GOT3 (cell line): Measurements from ENCODE around the gene ZNF689.
"Not testable (repeated sequence)": the region's sequence is repeated elsewhere in the genome, so short reads cannot be mapped to it uniquely, and the experiment has no call there.

Experiments
- DNase-seq: peaks from one replicate; lab custom pipeline; 2025; ENCODE audit warnings: mixed read lengths; lab: John Stamatoyannopoulos, UW

ZNF689 gene

GRCh38 chr16:30609926-30610839, at the start of gene ZNF689:
TSS of gene ZNF689 (minus strand) at chr16:30610389. CDS start at chr16:30610041, 348 bp downstream.
- peak; percentile 86 for DNase-seq

DNA sequence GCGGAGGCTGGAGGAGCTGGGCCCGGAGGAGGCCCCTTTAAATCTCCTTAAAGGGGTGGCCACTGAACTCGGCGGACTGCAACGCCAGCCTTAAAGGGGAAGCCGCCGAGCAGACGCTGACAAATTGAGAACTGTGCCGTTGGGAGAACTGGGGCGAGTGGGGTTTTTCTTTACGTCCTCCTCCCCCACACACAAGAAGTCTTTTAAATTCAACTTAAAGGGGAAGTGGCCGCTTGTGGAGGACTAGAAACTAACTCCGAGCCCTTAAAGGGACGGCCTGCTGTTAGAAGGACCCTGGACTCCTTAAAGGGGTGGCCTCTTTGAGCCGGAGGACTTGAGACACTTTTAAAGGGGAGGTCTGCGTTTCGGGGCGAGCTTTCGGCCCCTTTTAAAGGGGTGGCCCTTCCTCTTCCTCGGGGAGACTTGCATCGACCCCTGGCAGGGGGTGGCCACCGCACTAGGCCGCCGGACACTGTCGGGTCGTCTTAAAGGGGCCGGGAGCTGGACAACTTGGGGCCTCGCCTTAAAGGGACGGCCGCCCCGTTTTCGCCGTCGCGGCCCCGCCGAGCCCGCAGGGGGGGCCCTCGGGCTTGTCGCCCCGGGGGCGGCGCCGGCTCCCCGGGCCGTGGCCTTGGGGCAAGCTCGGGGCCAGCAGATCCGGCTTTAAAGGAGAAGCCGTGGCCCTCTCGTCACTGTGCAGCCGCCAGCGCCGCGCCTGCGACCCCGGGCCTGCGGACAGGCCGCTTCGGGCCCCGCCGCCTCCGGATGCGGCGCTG, 48.7 kb upstream of the ZNF689 start:
- no peak for DNase-seq

DNA sequence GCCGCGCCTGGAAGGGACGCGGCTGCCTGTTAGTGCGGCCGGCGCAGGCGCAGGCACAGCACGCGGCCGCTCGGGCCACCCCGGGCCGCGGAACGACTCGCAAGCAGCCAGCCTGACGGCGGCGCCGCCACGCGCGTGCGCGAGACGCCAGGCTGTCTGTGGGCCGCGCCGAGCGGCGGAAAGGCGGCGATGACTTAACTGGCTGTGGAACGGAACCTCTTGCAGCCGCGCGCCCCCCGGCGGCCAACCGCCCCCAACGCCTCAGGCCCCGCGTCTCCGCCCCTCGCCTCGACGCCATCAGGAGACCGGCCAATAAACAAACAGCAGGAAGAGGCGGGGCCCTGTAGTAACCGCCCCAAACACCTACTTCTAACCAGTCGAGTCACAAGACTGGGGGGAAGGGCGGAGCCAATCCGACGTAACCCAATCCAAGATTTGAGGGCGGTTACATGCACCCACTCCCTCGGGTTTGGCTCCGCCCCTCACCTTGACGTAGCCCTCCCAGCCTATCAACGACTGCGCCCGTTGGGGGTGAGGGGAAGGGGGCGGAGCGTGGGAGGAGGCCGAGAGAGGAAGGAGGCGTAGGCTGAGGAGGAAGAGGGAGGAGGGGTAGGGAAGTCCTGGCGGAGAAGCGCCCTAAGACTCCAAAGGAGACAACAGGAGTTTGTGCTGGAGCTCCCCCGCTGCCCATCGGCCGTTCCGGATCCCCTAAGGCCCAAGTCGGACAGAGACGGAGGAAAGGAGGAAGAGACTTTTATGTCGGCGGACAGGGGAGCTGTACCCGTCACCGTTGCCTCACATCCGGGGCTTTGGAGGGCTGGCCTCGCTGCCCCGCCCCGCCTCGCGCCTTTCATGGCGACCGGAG, 47.9 kb upstream of the ZNF689 start, which contains the start of gene FBRS:
Gene FBRS (plus strand): TSS at position 566 of the 865 bp plus-strand sequence. CDS start 1,088 bp downstream, outside the sequence.
- peak; percentile 99 for DNase-seq

GRCh38 chr16:30656974-30657865, 47.0 kb upstream of the ZNF689 start:
- no peak for DNase-seq

DNA sequence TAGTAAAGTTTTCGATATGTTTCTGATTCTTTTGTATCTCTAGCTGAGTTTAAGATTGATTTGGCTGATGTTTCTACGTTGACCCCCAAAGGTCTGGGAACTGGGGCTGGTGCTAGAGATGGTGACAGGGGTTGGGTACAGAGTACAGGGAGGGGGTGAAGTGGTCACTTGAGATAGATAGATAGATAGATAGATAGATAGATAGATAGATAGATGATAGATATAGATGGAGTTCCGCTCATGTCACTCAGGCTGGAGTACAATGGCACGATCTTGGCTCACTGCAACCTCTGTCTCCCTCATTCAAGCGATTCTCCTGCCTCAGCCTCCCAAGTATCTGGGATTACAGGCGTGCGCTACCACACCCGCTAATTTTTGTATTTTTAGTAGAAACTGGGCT, 46.2 kb upstream of the ZNF689 start:
- DNase-seq, result no peak

DNA sequence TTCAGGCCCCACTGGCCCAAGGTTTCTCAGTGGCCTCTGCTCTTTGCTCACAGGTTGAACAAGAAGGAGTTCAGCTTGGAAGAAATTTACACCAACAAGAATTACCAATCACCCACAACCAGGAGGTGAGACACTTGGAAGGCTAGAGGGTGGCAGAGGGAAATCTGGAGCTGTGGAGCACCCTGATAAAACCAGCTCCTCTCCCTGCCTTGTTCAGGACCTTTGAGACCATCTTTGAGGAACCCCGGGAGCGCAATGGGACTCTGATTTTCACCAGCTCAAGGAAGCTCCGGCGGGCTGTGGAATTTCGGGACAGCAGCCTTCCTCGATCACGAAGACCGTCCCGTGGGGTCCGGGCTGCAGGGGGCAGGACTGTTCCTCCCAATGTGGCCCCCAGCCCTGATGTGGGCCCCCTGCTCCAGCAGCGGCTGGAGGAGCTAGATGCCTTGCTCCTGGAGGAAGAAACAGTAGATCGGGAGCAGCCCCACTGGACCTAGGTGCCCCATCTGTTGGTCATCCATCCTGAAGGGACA, 45.7 kb upstream of the ZNF689 start:
- no peak for DNase-seq

DNA sequence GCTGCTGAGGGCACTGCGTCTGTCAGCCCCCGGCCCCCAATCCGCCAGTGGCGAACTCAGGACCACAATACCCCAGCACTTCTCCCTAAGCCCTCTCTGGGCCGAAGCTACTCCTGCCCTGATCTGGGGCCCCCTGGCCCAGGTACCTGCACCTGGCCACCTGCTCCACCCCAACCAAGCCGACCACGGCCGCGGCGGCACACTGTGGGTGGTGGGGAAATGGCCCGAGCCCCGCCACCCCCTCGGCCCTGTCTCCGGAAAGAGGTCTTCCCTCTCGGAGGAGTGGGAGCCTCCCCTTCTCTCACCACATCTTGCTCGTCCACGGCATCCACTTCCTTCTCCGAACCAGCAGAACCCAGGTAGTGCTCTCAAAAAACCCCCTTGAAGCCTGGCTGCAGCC, 44.7 kb upstream of the ZNF689 start:
- no peak for DNase-seq

- DNase-seq, result no peak
Measured at GRCh38 chr16:30652718-30653117, 42.5 kb upstream of the ZNF689 start.

DNA sequence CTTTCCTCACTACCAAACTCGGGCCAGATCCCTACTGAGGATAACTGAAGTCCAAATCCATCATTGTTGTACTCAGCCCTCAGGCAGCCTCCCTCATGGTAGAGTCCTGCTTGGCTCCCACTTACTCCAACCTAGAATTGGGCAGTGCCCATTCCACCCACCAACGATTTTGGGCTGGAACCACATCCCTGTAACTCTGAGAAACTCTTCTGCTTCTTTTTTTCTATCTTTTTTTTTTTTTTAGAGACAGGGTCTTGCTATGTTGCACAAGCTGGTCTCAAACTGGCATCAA, 41.8 kb upstream of the ZNF689 start:
- no peak for DNase-seq

GRCh38 chr16:30651124-30652004, 41.2 kb upstream of the ZNF689 start:
- DNase-seq, result no peak

GRCh38 chr16:30650369-30651123, 40.4 kb upstream of the ZNF689 start, which contains the start of gene PRR14:
TSS of gene PRR14 (plus strand) at chr16:30650960. CDS start at chr16:30651646, 686 bp downstream.
- peak; percentile 93 for DNase-seq

DNA sequence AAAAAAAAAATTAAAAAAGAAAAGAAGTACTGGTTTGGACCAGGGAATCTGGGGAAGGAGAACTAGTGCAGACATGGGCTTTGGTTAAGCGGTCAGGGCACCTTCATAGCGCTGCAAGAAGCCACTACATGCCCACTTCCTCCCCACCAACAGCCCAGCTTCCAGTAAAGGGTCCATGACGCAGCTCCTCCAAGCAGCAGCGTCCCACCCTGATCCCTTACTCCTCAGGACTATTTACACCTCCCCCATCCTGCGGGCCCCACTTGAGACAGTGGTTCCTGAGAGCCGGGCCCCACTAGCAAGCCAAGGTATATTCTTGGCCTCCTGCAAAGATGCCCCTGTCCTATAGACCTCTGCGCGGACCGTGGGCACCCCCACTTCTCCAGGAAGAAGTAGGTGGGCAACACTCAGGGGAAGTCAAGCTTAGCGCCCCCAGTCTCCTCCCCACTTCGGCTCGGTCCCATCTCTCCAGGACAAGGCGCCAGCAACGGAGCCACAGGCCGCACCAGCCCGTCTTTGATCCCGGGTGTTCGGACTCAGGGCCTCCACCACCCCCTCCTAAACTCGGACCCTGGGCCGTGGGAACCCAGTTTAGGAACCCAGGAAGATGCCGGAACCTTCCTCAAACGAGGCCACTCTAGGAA, 39.7 kb upstream of the ZNF689 start:
- no peak for DNase-seq

- DNase-seq, result no peak
Measured at GRCh38 chr16:30647274-30647571, 37.0 kb upstream of the ZNF689 start.

DNA sequence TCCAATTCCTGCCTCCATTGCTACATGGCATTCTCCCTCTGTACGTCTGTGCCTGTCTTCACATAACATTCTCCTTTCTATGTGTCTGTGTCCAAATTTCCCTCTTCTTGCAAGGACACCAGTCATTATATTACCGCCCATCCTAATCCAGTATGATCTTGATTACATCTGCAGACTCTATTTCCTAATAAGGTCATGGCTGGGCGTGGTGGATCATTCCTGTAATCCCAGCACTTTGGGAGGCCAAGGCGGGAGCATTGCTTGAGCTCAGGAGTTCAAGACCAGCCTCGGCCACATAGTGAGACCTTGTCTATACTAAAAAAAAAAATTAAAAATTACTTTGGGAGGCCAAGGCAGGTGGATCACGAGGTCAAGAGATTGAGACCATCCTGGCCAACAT, 35.5 kb upstream of the ZNF689 start:
- no peak for DNase-seq

DNA sequence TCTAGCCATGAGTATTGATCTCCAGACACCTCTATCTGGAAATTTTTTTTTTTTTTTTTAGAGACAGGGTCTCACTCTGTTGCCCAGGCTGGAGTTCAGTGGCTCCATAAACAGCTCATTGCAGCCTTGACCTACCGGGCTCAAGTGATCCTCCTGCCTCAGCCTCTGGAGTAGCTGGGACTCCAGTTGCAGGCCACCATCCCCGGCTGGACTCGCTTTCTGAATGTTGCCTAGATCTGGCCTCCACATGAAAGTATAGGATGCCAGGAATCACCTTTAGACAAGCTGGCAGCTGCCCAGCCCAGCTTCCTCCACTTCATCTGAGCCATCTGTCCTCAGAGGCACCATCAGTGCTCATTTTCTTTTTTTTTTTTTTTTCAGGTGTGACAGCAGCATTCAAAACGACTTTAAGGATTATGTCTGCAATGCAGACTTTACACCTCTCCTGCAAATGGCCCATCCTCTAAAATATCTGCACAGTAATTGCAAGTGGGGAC, 34.2 kb upstream of the ZNF689 start:
- no peak for DNase-seq

DNA sequence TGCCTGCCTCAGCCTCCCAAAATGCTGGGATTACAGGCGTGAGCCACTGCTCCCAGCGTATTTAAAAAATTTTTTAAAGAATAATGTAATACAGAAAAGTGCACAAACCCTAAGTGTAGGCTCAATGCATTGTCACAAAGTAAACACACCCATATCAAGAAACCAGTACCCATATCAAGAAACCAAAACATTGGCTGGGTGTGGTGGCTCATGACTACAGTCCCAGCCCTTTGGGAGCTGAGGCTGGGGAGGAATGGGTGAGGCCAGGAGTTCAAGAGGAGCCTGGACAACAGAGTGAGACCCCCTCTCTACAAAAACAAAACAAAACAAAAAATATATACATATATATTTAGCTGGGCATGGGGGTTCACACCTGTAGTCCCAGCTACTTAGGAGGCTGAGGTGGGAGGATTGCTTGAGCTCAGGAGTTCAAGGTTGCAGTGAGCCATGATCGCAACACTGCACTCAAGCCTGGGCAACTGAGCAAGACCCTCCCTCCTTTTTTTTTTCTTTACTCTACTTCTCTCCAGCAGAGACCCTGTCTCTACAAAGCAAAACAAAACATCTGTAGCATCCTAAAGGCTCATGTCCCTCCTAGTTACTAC, 31.3 kb upstream of the ZNF689 start:
- no peak for DNase-seq

- DNase-seq, result no peak
Measured at GRCh38 chr16:30637944-30638343, 27.8 kb upstream of the ZNF689 start.

DNA sequence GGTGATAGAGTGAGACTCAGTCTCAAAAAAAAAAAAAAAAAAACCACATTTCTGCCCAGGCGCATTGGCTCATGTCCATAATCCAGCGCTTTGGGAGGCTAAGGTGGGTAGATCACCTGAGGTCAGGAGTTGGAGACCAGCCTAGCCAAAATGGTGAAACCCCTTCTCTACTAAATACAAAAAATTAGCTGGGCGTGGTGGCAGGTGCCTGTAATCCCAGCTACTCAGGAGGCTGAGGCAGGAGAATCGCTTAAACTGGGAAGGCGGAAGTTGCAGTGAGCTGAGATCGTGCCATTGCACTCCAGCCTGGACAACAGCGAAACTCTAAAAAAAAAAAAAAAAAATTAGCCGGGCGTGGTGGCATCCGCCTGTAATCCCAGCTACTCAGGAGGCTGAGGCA, 26.9 kb upstream of the ZNF689 start:
- not testable (repeated sequence) for DNase-seq
